HG02852 (cell line): Measurements from ENCODE around the gene RMC1.

Experiments used
- ATAC-seq: cut with Tn5 transposase; IDR thresholded peaks from one replicate; pipeline ENCODE4 v1.9.1; 2021; ENCODE audit warnings: mild to moderate bottlenecking, moderate library complexity; ENCODE audit not compliant: unreplicated experiment

The RMC1 gene

DNA sequence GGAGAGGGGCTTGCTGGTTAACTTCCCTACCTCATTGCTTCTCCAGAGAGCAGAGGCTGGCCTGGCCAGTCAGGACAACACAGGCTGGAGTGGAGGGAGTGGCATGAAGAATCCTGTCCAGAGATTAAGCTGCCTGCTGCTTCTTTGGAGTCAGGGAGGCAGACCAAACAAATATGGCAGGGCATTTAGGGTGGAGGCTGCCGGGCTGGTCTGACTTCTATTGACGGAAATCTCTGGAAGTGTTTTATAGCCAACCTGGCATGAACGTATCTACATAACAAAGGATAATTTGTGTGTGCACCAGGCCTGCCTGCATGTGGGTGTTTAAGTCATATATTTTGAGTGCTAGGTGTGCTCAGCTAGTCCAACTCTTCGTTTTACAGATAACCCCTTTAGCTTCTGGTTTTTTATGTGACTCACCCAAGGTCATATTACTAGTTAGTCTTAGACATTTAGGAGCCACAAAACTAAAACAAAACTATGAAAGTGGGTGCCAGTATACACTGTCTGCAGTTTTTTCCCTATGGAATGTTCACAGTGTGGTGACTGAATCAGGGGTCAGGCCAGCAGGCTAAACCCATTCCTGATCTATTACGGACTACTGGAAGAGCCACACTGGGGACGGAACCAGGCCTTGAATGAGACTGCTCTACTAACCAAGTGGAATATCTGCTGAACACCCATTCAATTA lies 77.5 kb downstream of the RMC1 start:
- no peak for ATAC-seq
